Activated CD4-positive, alpha-beta T cell treated with anti-CD3 and anti-CD28 coated beads for 4 hours (primary cell): ENCODE data around the gene ITSN2.

ENCODE experiments used
- DNase-seq, 2 donors: peaks; one replicate each; pipeline ENCODE4 v3.0.0-alpha.2; 2020

ITSN2 gene

DNA sequence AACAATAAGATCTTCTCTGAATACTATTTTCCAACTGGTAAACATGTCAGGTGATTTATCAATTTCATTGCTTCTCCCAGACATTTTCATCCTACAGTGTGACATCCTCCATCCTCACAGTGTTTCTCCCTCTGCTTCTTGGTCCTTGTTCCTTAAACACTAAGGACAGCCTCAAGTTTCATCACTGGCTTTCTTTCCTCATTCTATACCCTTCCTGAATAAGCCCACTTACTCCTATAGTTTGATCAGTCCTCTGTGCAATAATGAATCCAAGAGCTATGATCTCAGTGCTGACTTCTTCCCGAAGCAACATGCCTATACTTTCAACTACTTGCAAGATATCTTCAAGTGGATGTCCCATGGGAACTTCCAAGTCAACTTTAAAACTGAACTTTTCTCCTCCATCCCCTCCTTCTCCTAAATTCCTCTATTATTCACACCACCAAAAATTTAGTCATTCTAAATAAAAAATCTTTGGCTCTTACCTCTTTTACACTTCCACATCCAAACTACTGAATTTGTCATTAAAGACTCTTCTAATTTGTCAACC lies 97.8 kb downstream of the ITSN2 start:
- DNase-seq, result no peak

DNA sequence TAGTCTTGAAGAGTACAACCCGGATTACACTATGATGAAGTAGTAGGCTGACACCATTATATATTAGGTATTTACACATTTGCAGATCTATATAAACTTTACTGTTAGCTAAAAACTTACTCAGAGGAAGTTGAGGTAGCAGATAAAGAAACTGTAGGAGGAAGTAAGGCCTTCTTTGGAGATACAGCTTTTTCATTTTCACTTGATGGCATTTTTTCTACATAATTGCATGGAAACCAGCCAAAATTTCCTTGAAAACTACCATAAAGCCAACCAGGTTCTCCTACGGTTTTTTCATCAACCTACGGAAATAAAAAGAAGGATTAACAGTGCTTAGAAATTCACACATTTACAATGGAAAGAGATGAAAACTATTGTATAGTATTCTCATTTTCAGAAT lies 98.9 kb downstream of the ITSN2 start:
- DNase-seq, result no peak

DNA sequence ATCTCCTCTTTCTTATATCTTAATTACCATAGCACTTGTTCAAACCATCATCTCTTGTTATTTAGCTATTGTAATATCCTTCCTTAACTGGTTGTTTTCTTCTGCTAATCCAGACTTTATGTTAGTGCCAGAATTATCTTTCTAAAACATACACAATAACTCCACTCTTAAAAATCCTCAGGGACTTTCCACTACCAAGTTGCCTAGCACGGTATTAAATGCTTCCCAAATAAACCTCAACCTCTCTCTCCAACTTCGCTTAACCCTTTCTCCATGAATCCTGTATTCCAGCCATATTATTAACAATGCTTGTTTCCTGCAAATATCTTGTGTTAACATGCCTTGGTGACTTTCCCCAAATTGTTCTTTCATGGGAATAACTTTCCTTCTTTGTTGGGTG lies 101.0 kb downstream of the ITSN2 start:
- DNase-seq, result no peak

DNA sequence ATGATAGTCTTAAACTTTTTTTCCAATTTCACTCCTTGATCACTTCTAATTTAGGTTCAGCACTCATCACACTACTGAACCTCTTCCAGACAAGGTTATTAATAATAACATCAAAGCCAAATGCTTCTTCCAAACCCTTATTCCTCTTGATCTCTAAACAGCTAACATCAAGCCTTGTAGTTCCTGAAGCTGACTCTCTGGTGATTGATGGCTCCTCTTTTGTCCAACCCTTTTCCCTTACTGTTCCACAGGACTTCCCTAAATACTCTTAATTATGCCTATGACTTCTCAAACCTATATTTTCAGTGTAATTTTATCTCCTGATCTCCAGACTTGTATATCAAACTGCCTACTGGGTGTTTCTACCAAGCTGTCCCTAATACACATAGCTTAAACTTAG lies 101.6 kb downstream of the ITSN2 start:
- DNase-seq, result no peak

DNA sequence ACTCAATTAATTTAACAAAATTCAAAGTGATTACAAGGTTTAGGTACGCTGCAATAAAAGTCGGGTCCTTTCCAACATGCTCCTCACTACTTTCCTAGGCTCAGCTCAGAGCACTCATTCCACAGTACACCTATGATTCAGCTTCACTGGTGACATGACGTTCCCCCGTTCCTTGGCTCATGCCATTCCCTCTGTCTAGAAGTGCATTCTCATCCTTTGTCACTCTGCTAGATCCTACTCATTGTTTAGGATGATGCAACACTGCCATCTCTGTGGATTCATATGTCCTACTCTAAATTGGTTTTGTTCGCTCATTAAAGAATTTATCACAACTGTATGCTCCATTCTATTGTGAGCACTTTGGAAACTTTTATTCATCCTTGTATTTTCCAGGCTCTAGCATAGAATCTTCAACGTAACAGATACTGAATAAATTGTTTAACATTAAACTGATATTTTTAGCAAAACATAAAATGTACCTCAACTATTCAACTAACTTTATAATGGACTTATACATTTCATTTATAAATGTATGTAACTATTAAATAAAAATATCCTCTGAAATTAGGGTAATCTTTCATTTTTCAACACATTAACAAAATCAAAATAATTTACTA lies 106.9 kb downstream of the ITSN2 start:
- DNase-seq, result no peak

DNA sequence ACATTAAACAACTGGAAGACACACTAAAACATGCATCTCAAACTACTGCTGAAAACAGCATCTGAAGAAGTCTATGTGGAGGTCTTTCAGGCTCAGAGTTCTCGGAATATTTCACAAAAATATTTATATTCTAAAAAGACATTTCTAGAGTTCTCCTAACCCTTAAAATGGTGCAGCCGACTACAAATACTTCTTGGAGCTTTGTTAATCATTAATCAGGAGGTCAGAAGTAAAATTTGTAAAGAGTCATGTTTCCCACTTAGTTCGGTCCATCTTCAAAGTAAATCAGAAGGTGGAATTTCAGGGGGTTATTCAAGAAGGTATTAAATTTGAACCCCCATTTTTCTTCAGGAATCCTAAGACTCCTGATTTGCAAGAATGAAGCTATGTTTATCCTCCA lies 112.7 kb downstream of the ITSN2 start:
- no peak for DNase-seq

DNA sequence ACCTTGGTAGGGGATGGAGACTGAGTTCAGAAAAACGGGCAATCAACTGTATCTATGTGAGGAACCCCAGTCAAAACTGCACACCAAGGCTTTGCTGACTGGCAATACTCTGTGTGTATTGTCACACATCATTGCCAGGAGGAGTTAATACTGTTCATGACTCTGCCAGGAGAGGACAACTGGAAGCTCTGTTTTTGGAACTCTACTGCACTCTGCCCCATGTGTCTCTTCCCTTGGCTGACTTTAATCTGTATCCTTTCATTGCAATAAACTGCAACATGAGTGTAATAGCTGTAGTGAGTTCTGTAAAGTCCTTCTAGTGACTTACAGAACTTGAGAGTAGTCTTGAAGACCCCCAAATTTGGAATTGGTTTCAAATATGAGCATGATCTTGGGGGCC lies 113.2 kb downstream of the ITSN2 start:
- no peak for DNase-seq

DNA sequence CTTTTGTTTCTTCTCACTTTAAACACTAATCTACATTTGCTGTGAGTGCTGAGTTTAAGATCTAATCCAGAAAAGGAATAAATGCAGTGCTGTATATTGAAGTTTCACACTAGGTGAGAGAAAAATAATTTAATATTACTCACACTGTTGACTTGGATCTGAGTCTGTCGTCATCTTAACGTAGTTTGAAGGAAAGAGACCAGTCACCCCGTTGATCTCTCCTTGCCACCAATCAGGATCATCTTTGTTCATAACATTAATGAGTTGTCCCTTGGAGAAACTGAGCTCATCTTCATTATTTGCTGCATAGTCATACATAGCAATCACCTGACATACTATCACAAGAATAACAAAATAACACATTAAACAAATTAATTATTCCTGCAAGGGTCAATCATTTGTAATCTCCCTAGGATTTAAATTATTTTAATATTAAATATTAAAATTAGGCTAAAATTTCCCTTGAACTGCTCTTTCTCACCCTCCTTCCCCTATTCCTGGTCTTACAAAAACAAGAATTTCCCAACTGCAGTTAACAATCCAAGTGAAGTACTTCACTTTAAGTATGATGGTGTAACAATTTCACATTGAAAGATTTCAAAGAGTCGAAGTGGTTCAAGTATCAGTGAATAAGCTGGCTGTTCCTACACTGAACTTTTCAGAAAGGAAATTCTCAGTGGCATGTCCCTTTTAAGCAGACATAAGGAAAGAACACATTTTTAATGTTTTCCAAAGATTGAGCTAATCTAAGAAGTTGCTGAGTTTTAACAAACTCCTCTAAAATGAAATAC lies 114.2 kb downstream of the ITSN2 start:
- no peak for DNase-seq

DNA sequence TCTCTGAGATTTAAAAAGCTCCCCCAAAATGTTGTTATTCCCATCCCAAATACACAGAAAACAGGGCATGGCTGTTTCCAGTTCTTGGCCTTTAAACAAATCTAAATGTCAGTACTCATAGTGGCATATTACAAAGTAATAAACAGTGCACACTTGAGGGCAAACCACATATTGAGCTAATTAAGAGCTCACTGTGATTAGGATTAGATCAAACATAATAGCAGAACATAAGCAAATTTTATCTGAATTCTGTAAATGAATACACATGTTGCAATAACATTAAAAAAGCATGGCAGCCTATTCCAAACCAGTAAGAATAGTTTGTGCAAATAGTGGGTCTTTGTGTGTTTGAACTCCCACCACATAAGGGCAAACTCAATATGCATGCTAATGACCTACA lies 118.8 kb downstream of the ITSN2 start:
- no peak for DNase-seq

DNA sequence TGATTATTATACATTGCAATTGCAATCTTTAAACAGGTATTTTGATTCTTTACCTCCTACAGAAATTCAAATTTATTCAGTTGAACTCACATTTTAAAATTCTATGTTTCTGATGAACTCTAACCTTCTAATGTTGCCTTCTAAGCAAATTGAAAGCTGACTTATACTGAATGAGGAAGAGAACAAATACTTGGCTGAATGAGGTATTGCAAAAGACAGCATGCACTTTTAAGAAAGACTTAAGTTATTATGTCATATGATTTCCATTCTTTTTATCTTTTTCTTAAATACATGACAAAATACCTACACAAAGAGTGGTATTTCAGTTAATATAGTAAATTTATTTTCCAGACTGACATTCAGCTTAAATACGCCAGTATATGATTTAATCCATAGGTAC lies 120.8 kb downstream of the ITSN2 start:
- no peak for DNase-seq

DNA sequence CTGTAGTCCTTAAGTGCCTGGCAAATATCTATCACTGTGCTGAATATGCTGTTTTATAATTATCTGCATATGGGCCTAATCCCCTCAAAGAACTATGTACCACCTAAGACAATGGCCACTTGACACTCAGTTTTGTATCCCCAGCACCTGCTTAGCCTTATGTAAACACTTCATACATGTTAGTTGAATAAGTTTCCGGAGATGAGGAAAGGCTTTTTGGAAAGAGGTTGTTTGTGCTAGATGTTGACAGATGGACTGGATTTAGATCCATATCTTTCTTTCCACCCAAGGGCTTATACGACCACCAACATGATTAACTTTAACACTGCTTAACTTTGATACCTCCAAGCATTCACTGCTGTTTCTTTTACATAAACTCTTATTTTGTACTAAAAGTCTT lies 122.2 kb downstream of the ITSN2 start:
- no peak for DNase-seq

DNA sequence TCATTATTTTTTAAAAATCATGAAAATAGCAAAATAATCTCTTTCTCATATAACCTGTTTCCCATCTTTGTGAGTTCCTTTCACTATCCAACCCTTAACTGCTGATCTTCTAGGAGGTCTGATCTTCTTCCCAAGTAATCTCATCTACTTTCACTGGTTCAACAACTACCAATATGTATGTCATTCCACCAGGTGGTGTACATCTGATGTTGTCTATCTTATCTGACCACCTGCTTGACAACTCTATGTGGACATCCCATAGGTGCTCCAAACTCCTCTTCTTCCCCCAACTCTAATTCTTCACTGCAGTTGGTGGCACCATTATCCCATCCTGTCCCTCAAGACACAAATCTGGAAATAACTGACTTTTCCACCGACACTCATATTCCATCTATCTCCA lies 123.0 kb downstream of the ITSN2 start:
- DNase-seq, result no peak

DNA sequence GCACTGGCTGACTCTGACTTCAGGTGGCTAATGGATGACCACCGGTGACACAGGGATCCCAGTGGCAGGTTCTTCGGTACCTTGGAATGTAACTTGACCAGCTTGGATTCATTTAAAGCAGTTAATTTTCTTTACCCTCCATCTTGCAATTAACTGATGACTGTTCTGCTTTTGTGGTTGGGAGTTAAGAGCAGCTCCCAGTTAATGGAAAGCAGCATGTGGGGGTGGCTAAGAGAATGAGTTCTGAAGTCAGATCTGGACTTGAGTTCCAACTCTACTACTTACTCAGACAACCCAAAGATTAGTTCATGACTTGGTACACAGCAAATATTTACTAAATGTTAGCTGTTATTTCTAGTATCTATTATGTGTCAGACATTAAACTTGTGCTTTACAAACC lies 127.0 kb downstream of the ITSN2 start:
- no peak for DNase-seq

DNA sequence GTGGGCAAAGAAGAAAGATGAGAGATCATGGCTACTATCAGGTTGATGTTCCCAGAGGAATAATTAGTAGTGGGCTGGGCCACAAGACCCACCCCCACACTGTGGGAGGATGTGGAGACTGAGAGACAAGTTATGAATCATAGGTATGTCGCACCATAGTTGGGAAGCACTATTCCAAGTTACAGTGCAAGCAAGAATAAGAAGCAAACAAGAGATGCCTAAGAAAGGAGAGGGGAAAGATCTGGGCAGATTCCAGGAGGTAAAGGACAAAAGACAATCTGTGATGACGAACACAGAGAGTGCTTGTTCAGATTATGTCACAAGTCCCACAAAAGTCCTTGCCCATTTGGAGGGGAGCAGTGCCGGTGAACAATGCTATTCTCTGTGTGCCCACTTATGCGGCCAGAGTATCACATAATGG lies 128.9 kb downstream of the ITSN2 start:
- DNase-seq, result no peak

DNA sequence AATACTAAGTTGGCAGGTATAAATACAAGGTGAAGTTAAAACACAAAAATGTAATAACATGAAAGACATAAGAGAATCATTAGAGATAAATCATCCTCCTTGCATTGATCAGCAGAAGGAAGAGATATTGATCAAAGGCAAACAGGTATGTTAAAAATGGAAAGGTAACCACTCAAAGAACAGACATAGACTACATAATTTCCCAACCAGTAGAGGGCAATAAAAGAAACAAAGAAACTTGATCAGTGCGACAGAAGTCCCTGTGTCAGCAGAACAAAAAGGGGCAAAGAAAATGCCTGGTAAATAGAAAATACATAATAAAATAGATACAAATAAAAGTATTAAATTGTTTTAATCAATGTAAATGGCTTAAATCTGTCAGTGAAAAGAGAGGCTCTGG lies 131.9 kb downstream of the ITSN2 start:
- no peak for DNase-seq

DNA sequence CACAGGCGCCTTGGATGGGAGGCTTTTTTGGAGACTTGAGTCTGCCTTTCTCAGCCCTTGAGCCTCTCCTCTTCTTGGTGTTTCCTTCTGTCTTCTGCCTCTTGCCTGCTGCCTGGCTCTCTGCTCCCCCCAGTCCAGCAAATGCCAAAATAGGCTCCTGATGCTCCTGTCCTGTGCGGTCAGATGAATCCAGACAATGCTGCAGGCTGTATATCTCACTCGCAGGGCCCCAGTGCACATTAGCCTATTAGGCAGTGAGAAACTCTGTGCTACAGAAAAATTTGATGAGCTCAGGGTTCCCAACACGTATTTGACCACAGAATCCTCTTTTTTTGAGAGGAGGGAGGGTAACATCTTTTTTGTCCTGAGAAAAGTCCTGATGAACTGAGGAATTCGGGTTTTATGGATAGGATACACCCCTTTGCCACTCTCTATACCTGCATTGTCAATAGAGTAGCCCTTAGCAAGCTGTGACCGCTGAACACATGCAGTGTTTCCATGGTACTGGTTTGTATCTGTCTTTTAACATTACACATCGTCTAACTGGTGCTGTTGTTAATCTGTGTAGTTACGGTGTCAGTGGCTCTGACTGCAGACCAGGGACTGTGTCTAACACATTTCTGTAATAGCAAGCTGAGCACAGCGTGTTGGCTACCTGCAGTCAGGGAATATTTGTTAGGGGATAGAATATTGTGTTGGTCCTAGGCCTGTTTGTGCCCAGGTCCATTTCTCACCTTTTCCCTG lies 134.7 kb downstream of the ITSN2 start:
- DNase-seq, result no peak

DNA sequence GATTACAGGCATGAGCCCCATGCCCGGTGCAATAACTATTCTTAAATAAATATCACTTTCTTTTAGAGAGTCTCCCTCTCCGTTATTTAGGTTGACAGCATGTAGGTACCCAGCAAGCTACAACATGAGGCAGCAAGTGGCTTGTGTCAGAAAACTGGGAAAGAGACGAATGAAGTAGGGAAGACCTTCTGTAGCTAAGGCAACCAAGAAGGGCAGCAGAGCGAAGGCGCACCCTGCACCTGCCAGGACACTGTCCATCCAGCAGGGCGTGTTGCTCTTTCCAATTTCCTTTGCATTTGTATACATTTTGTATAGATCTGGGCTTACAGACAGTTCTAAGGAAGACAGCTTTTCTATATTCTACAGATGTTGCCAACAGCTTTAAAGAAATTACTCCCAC lies 137.4 kb downstream of the ITSN2 start:
- no peak for DNase-seq

DNA sequence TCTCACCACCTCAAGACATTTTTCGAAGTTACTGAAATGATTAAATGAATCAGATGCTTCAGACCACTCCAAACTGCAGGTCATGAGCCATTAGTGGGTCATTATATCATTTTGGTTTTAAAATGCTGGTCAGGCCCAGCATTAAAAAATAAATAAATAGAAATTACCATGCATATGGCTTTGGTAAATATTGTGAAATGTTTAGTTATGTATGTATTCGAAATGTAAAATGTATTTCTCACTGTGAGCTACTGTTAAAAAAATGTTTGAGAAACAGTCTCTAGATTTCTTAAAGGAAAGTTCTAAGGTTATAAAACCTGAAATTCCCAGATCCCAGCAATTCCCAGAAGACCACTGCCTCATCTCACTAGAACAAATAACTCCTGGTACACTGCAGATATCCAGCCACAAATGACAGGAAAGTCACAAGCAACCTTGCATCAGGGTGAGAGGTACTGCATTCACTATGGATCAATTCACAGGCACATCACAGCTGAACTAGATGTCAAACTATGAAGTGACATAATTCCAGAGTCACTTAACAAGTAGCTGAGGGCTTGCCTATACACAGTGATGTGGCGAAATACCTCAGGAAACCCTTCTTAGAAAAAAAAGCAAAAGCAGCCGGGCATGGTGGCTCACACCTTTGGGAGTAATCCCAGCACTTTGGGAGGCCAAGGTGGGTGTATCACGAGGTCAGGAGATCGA lies 138.8 kb downstream of the ITSN2 start:
- DNase-seq, result no peak

DNA sequence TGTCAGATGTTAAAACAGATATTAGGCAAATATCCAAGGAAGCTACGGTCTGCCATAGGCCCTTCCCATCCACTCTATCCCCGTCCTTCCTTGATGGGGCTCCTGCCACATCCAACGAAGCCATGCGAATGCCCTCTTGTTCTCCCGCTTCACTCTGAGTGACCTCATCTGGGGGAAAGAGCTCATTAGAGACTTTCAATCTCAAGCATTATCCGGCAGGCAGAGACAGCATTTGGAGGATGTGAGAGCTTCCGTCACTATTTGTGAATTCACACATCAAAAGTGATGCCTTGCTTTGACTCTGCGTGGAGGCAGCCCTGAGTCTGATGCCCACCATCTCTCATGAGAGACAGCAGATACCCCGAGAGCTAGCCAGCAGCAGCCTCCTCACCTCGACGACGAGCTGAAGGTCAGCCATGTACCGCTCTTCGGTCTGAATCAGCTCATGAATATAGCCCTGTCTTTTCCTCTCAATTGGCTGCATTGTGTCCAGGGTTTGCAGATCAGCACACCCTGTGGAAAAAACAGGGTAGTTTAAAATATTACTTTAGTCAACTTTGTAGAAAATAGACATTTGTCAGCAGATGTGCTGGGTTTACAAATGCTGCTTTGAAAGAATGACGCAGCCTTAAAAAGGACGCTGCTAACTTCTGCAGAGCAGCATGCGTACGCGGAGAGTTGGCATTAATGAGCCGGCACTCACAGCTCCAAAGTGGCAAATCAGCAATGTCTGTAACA lies 139.6 kb downstream of the ITSN2 start:
- no peak for DNase-seq

DNA sequence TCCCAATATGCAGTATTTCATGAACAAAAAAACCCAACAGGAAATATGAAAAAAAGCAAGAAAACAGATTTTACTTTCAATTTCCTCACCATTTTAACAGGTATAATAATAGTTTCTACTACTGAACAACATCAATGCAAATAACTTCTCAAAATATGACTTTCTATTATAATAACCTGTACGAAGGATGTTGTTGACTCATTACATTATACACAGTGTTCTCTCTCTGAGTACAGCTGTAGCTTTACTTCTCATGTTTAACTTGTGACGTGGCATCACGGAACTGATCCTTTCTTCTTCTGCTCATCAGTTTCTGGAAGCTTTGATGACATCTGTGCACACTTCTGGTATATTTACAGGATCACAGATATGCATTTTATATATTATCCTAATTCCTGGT lies 145.5 kb downstream of the ITSN2 start:
- DNase-seq, result no peak

DNA sequence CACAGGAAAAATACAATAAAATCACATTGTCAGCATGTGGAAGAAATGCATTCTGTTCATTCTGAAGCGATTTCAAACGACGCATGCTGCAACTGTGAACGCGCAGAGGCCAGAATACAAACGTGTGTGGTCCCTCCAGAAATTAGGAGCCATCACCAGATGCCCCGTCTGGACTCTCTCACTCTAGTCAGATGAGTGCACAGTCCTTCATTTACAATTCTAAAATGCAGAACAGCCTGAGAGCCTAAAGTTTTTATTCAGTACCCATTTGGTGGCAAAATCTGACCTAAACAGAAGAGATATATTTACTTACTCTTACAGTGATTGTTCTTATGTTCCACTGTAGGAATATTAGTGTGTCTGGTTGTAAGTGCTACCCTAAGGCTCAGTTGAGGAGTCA lies 148.9 kb downstream of the ITSN2 start:
- DNase-seq, result no peak

DNA sequence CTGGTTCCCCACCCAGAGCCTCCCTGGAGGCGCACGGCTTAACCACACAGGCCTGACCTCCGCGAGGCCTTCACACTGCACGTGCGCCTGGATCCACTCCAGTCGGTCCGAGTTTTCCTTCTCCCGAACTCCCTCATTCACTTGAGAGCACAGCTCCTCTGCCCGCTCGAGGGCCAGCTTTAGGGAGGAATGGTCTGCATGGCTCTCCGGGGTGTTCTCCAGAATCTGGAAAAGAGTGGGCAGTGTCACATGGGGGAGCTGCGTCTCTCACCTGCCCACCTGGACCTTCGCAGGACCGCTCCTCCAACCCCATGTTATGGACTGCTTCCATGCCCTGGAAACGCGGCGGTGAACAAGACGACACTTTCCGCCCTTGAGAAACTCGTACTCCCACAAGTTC lies 149.6 kb downstream of the ITSN2 start:
- no peak for DNase-seq

DNA sequence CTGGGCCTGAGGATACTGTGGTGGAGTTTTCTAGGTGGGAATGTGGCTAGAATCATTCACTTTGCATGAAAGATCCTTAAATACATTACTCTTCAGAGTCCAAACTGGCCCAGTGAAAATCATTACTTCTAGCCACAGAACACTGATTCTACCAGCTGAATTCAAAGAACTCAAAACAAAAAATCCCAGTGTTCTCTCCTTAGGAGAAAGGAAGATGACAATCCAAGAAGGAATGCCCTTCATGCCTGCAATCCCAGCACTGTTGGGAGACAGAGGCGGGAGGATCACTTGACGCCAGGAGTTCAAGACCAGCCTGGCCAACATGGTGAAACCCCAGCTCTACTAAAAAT lies 150.3 kb downstream of the ITSN2 start:
- DNase-seq, result no peak
